BE2C (cell line): ENCODE measurements around the gene COL9A3.

Experiments used
- DNase-seq: peaks from one replicate; pipeline ENCODE4 v3.0.0-alpha.2; 2020
- H3K27me3 ChIP-seq: fragments of 250-450 bp; sonication (Bioruptor Pico); 2 replicates; pipeline ENCODE4 v1.5.1; 2020; ENCODE audit warnings: mild to moderate bottlenecking
- H3K36me3 ChIP-seq: fragments of 250-450 bp; sonication (Bioruptor Pico); 2 replicates; pipeline ENCODE4 v1.5.1; 2020; ENCODE audit warnings: mild to moderate bottlenecking
- H3K4me1 ChIP-seq: fragments of 250-450 bp; sonication (Bioruptor Pico); 2 replicates; pipeline ENCODE4 v1.5.1; 2020
- H3K4me3 ChIP-seq: 2 replicates; pipeline ENCODE4 v1.5.1; 2011; ENCODE audit warnings: low read depth, low read length
- H3K9me3 ChIP-seq: fragments of 250-450 bp; sonication (Bioruptor Pico); 2 replicates; pipeline ENCODE4 v1.5.1; 2020
- CTCF ChIP-seq: IDR thresholded peaks from 2 replicates; pipeline ENCODE4 v1.5.1; 2012; ENCODE audit warnings: mild to moderate bottlenecking, low read depth, low read length

Gene COL9A3

GRCh38 chr20:62889411-62889810, 72.6 kb downstream of the COL9A3 start:
- Histone ChIP-seq H3K36me3 (peaks cover 86% of the 10 kb centered on the region), H3K9me3 (no peaks in the 10 kb centered on the region), H3K4me3 (no peak overlapping the region), H3K4me1 (peaks cover 12% of the 10 kb centered on the region), H3K27me3 (no peaks in the 10 kb centered on the region)
- TF ChIP-seq CTCF: no peak
- DNase-seq: no peak

- peaks cover 90% of the 10 kb centered on the region for H3K36me3 ChIP-seq
- TF ChIP-seq CTCF: no peak
- H3K4me3 ChIP-seq: no peak overlapping the region
- no peaks in the 10 kb centered on the region for H3K27me3 ChIP-seq
- H3K4me1 ChIP-seq: peaks cover 12% of the 10 kb centered on the region
- DNase-seq: no peak
- H3K9me3 ChIP-seq: no peaks in the 10 kb centered on the region
Measured at GRCh38 chr20:62889871-62890270, 73.0 kb downstream of the COL9A3 start.

GRCh38 chr20:62890444-62890843, 73.6 kb downstream of the COL9A3 start:
- DNase-seq: no peak
- H3K4me3 ChIP-seq: no peak overlapping the region
- no peak for TF ChIP-seq CTCF
- no peaks in the 10 kb centered on the region for H3K27me3 ChIP-seq
- H3K9me3 ChIP-seq: no peaks in the 10 kb centered on the region
- peaks cover 12% of the 10 kb centered on the region for H3K4me1 ChIP-seq
- peaks cover 91% of the 10 kb centered on the region for H3K36me3 ChIP-seq
